Natural killer cell treated with Interleukin-12 subunit alpha and Interleukin-12 subunit beta and Interleukin-15 and Interleukin-18, amount 100 ng/mL, for 72 hours (primary cell): ENCODE measurements around the gene INPP5B. TPM values are rescaled to one million over a fixed set of nuclear protein-coding genes. Genes with fewer than 3 reads are reported as not detected.

Experiments used
- ATAC-seq, 2 donors: fragments of 150-1000 bp; cut with Tn5 transposase in 1 of 2; sonication (Bioruptor Pico), chemical (Tn5 transposase) in 1 of 2; 2 replicates each; pipeline ENCODE4 v1.10.0; 2021
- DNase-seq: peaks from one replicate; pipeline ENCODE4 v3.0.0; 2022; ENCODE audit warnings: low spot score
- H3K27ac Mint-ChIP-seq, 2 donors: 1 replicate in 1 of 2; 2 replicates in 1 of 2; pipeline ENCODE4 v1.8.0; 2022; ENCODE audit warnings: mixed read lengths in 2 of 2, mild to moderate bottlenecking in 1 of 2, moderate library complexity in 1 of 2
- H3K27me3 Mint-ChIP-seq, 2 donors: 1 replicate in 1 of 2; 2 replicates in 1 of 2; pipeline ENCODE4 v1.8.0; 2022; ENCODE audit warnings: mixed read lengths in 2 of 2
- H3K36me3 Mint-ChIP-seq: one replicate; pipeline ENCODE4 v1.8.0; 2022; ENCODE audit warnings: mixed read lengths
- H3K4me1 Mint-ChIP-seq, 2 donors: 1 replicate in 1 of 2; 2 replicates in 1 of 2; pipeline ENCODE4 v1.8.0; 2022; ENCODE audit warnings: low read depth in 2 of 2, mixed read lengths in 2 of 2, mild to moderate bottlenecking in 1 of 2
- H3K4me3 Mint-ChIP-seq: one replicate; pipeline ENCODE4 v1.8.0; 2022; ENCODE audit warnings: mixed read lengths
- H3K9me3 Mint-ChIP-seq: 2 replicates; pipeline ENCODE4 v1.8.0; 2022; ENCODE audit warnings: mixed read lengths
- total RNA-seq, 2 donors: library from RNA; stranded (reverse); gene quantifications; one replicate each; pipeline ENCODE4 v1.2.3, GENCODE V29; 2022

Gene INPP5B
- total RNA-seq, 2 donors from 2014 or later: 48.1 to 86.0 TPM

GRCh38 chr1:37845049-37845646, 101.7 kb downstream of the INPP5B start:
- no peaks in the 10 kb centered on the region for H3K9me3 Mint-ChIP-seq
- H3K4me3 Mint-ChIP-seq: peak overlapping the region; percentile 76
- H3K27ac Mint-ChIP-seq: peak overlapping the region; percentile 91 to 97
- H3K4me1 Mint-ChIP-seq: peaks cover 48 to 49% of the 10 kb centered on the region in 2 donors
- no peak for DNase-seq
- peak in 1 of 2 donors; percentile 54 for ATAC-seq
- peaks cover 20% of the 10 kb centered on the region for H3K36me3 Mint-ChIP-seq
- no peaks in the 10 kb centered on the region for H3K27me3 Mint-ChIP-seq

GRCh38 chr1:37844536-37844935, 102.3 kb downstream of the INPP5B start:
- Mint-ChIP-seq H3K4me3 (peak overlapping the region; percentile 76), H3K27me3 (no peaks in the 10 kb centered on the region), H3K27ac (peak overlapping the region; percentile 91 to 97), H3K36me3 (peaks cover 20% of the 10 kb centered on the region), H3K4me1 (peaks cover 48% of the 10 kb centered on the region in 2 donors), H3K9me3 (no peaks in the 10 kb centered on the region)
- no peak for DNase-seq
- ATAC-seq: no peak

- no peaks in the 10 kb centered on the region for H3K9me3 Mint-ChIP-seq
- H3K36me3 Mint-ChIP-seq: peaks cover 25% of the 10 kb centered on the region
- no peak overlapping the region for H3K4me3 Mint-ChIP-seq
- ATAC-seq: no peak
- no peak for DNase-seq
- H3K4me1 Mint-ChIP-seq: peaks cover 35 to 39% of the 10 kb centered on the region in 2 donors
- H3K27me3 Mint-ChIP-seq: no peaks in the 10 kb centered on the region
- H3K27ac Mint-ChIP-seq: peak overlapping the region in 1 of 2 donors; percentile 50
Observed at GRCh38 chr1:37841652-37842051, 105.2 kb downstream of the INPP5B start.

- ATAC-seq (no peak), DNase-seq (no peak)
- no peak overlapping the region for H3K27ac Mint-ChIP-seq
- no peak overlapping the region for H3K4me3 Mint-ChIP-seq
- H3K4me1 Mint-ChIP-seq: peaks cover 25 to 30% of the 10 kb centered on the region in 2 donors
- peaks cover 25% of the 10 kb centered on the region for H3K36me3 Mint-ChIP-seq
- H3K9me3 Mint-ChIP-seq: no peaks in the 10 kb centered on the region
- H3K27me3 Mint-ChIP-seq: no peaks in the 10 kb centered on the region
Observed at GRCh38 chr1:37840711-37841110, 106.1 kb downstream of the INPP5B start.

- Mint-ChIP-seq H3K36me3 (peaks cover 22% of the 10 kb centered on the region), H3K4me1 (peaks cover 15 to 19% of the 10 kb centered on the region in 2 donors), H3K4me3 (no peak overlapping the region), H3K27me3 (no peaks in the 10 kb centered on the region), H3K9me3 (no peaks in the 10 kb centered on the region), H3K27ac (no peak overlapping the region)
- ATAC-seq (no peak), DNase-seq (no peak)
Observed at GRCh38 chr1:37839676-37840075, 107.2 kb downstream of the INPP5B start.

GRCh38 chr1:37836788-37837187, 110.1 kb downstream of the INPP5B start:
- ATAC-seq: no peak
- H3K4me1 Mint-ChIP-seq: peaks cover 0 to 8% of the 10 kb centered on the region in 2 donors

GRCh38 chr1:37831809-37832208, 115.0 kb downstream of the INPP5B start:
- Mint-ChIP-seq H3K9me3 (no peaks in the 10 kb centered on the region), H3K4me3 (no peak overlapping the region), H3K27me3 (no peaks in the 10 kb centered on the region), H3K27ac (no peak overlapping the region), H3K4me1 (peaks cover 0 to 6% of the 10 kb centered on the region in 2 donors), H3K36me3 (peaks cover 30% of the 10 kb centered on the region)
- ATAC-seq (no peak), DNase-seq (no peak)

More at GRCh38 chr1:37836788-37837187, 110.1 kb downstream of the INPP5B start:
- no peak for DNase-seq
- Mint-ChIP-seq H3K27ac (no peak overlapping the region), H3K27me3 (no peaks in the 10 kb centered on the region), H3K9me3 (no peaks in the 10 kb centered on the region), H3K4me3 (no peak overlapping the region), H3K36me3 (peaks cover 22% of the 10 kb centered on the region)

GRCh38 chr1:37831109-37831508, 115.7 kb downstream of the INPP5B start:
- ATAC-seq: no peak
- Mint-ChIP-seq H3K4me1 (peaks cover 1 to 6% of the 10 kb centered on the region in 2 donors), H3K27me3 (no peaks in the 10 kb centered on the region), H3K27ac (no peak overlapping the region), H3K4me3 (no peak overlapping the region), H3K36me3 (peaks cover 30% of the 10 kb centered on the region), H3K9me3 (no peaks in the 10 kb centered on the region)
- no peak for DNase-seq

GRCh38 chr1:37828410-37829074, 118.3 kb downstream of the INPP5B start:
- DNase-seq: no peak
- Mint-ChIP-seq H3K27me3 (no peaks in the 10 kb centered on the region), H3K9me3 (no peaks in the 10 kb centered on the region), H3K4me3 (no peak overlapping the region), H3K4me1 (peaks cover 15 to 19% of the 10 kb centered on the region in 2 donors), H3K36me3 (peaks cover 22% of the 10 kb centered on the region), H3K27ac (peak overlapping the region in 1 of 2 donors; percentile 53)
- ATAC-seq: no peak

GRCh38 chr1:37825506-37825905, 121.3 kb downstream of the INPP5B start:
- no peaks in the 10 kb centered on the region for H3K27me3 Mint-ChIP-seq
- H3K36me3 Mint-ChIP-seq: peaks cover 17% of the 10 kb centered on the region
- no peaks in the 10 kb centered on the region for H3K9me3 Mint-ChIP-seq
- H3K4me3 Mint-ChIP-seq: peak overlapping the region; percentile 42
- H3K4me1 Mint-ChIP-seq: peaks cover 22 to 36% of the 10 kb centered on the region in 2 donors
- DNase-seq (no peak), ATAC-seq (no peak)
- peak overlapping the region; percentile 85 to 89 for H3K27ac Mint-ChIP-seq

- peaks cover 18% of the 10 kb centered on the region for H3K36me3 Mint-ChIP-seq
- no peak for ATAC-seq
Observed at GRCh38 chr1:37824001-37824400, 122.9 kb downstream of the INPP5B start.

GRCh38 chr1:37822906-37823815, 123.7 kb downstream of the INPP5B start:
- peak; percentile 71 for DNase-seq
- peak overlapping the region; percentile 64 for H3K4me3 Mint-ChIP-seq

More at GRCh38 chr1:37824001-37824400, 122.9 kb downstream of the INPP5B start:
- H3K4me1 Mint-ChIP-seq: peaks cover 26 to 37% of the 10 kb centered on the region in 2 donors
- H3K27me3 Mint-ChIP-seq: no peaks in the 10 kb centered on the region
- DNase-seq: no peak
- H3K4me3 Mint-ChIP-seq: no peak overlapping the region
- peak overlapping the region; percentile 85 to 89 for H3K27ac Mint-ChIP-seq
- no peaks in the 10 kb centered on the region for H3K9me3 Mint-ChIP-seq

GRCh38 chr1:37821481-37821880, 125.4 kb downstream of the INPP5B start:
- Mint-ChIP-seq H3K27ac (peak overlapping the region; percentile 76 to 85), H3K9me3 (no peaks in the 10 kb centered on the region), H3K36me3 (peaks cover 14% of the 10 kb centered on the region), H3K4me1 (peaks cover 26 to 37% of the 10 kb centered on the region in 2 donors), H3K27me3 (no peaks in the 10 kb centered on the region), H3K4me3 (no peak overlapping the region)
- ATAC-seq (no peak), DNase-seq (no peak)

More at GRCh38 chr1:37822906-37823815, 123.7 kb downstream of the INPP5B start:
- no peaks in the 10 kb centered on the region for H3K9me3 Mint-ChIP-seq
- H3K4me1 Mint-ChIP-seq: peaks cover 26 to 37% of the 10 kb centered on the region in 2 donors
- peak; percentile 88 to 89 for ATAC-seq
- peaks cover 18% of the 10 kb centered on the region for H3K36me3 Mint-ChIP-seq
- peak overlapping the region; percentile 76 to 85 for H3K27ac Mint-ChIP-seq
- no peaks in the 10 kb centered on the region for H3K27me3 Mint-ChIP-seq
